ENCODE data around the gene HRG.

DNA sequence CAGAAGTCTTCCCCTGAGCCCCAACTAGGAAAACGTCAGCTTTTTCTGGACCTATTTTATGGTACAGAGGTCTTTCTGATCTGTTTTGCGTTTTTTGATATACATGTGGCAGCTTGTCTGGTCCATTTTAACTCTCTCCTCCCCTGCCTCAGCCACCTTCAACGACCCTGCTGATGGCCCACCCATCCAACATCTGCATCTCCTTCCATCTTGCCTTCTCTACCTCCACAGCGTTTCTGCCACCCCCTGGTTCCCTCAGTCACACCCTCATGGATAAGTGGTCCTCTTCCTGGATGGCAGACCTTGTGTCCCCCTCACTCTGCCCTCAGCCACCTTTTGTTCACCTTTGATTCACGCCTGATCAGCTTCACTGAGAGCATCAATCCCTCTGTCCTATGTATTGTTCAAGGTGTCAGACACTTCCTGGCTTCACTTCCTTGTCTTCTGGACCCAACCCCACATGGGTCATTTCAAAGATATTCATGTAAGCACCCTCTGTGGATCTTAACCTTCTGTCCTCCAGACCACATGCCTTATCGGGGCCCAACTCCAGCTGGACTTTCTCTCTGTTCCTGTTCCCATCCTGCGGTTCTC is 39.5 kb upstream of the HRG start:
- TF ChIP-seq, protein P1, sequence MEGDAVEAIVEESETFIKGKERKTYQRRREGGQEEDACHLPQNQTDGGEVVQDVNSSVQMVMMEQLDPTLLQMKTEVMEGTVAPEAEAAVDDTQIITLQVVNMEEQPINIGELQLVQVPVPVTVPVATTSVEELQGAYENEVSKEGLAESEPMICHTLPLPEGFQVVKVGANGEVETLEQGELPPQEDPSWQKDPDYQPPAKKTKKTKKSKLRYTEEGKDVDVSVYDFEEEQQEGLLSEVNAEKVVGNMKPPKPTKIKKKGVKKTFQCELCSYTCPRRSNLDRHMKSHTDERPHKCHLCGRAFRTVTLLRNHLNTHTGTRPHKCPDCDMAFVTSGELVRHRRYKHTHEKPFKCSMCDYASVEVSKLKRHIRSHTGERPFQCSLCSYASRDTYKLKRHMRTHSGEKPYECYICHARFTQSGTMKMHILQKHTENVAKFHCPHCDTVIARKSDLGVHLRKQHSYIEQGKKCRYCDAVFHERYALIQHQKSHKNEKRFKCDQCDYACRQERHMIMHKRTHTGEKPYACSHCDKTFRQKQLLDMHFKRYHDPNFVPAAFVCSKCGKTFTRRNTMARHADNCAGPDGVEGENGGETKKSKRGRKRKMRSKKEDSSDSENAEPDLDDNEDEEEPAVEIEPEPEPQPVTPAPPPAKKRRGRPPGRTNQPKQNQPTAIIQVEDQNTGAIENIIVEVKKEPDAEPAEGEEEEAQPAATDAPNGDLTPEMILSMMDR (conservative IDR thresholded peaks at IDR 0.05): no peak
- no peak for TF ChIP-seq EZH2 (IDR thresholded peaks at IDR 0.05; ENCODE audit: low read depth)

Data from PC-9 (cell line).